ENCODE data around the gene WWOX. TPM values are rescaled to one million over a fixed set of nuclear protein-coding genes. Genes with fewer than 3 reads are reported as not detected.

The WWOX gene
- total and polyA plus RNA-seq, 2 of the 8 experiments (the other 6 are each of a cell fraction or from before 2014, with no cell fraction given): 5.4 to 16.7 TPM

GRCh38 chr16:78889346-78889745 is 789.9 kb downstream of the WWOX start:
- no peak overlapping the region for H3K4ac ChIP-seq (replicated peaks; ENCODE audit: insufficient read length, low read depth, low read length)
- POLR2A ChIA-PET (ENCODE audit: partially characterized antibody): no interaction called here

More at GRCh38 chr16:78889346-78889745, 789.9 kb downstream of the WWOX start:
- DNase-seq (ENCODE audit: low read depth in 1 of 2, low spot score in 2 of 2): no peak
- Histone ChIP-seq H3K56ac (replicated peaks; ENCODE audit: insufficient read length, low read depth, low read length) (no peak overlapping the region), H2BK5ac (ENCODE audit: low read depth, low read length) (no peak overlapping the region), H2AK5ac (ENCODE audit: low read depth, low read length) (no peak overlapping the region), H3K4me3 (ENCODE audit: extremely low read depth in 1 of 4, insufficient read depth in 2 of 4, low read depth in 3 of 4, low read length in 4 of 4) (no peak overlapping the region), H3K9ac (replicated peaks in 1 of 4; ENCODE audit: extremely low read depth in 1 of 4, low read depth in 3 of 4, low read length in 3 of 4) (no peak overlapping the region), H3K27me3 (replicated peaks in 1 of 4; ENCODE audit: control insufficient read depth in 3 of 4, extremely low read depth in 1 of 4, insufficient read depth in 3 of 4, low read length in 3 of 4) (no peaks in the 10 kb centered on the region), H2BK12ac (ENCODE audit: low read depth, low read length) (no peak overlapping the region), H2AFZ (ENCODE audit: low read length) (no peak overlapping the region), H3K18ac (ENCODE audit: extremely low read depth, low read length) (no peak overlapping the region), H3K4me1 (replicated peaks in 1 of 4; ENCODE audit: control insufficient read depth in 3 of 4, insufficient read depth in 4 of 4, low read length in 3 of 4) (peaks cover 0 to 4% (median 0%) of the 10 kb centered on the region in 4 experiments; a peak in 1 of 7 replicates), H2BK15ac (ENCODE audit: low read length) (no peak overlapping the region), H3K4me2 (ENCODE audit: insufficient read depth in 1 of 2, low read depth in 2 of 2, low read length in 2 of 2) (no peak overlapping the region), H2BK20ac (ENCODE audit: low read length) (no peak overlapping the region), H3K23ac (ENCODE audit: insufficient read length) (no peak overlapping the region), H3K23me2 (ENCODE audit: low read depth, low read length) (no peaks in the 10 kb centered on the region; the same call in 1 of the 2 replicates), H3K79me2 (ENCODE audit: control insufficient read depth in 1 of 2, insufficient read depth in 2 of 2, low read length in 2 of 2) (no peaks in the 10 kb centered on the region), H4K91ac (replicated peaks; ENCODE audit: insufficient read length, low read length) (no peak overlapping the region), H3K79me1 (ENCODE audit: low read depth, low read length) (no peaks in the 10 kb centered on the region), H4K8ac (ENCODE audit: extremely low read depth, insufficient read depth, low read length) (no peak overlapping the region), H3K14ac (ENCODE audit: insufficient read length) (no peak overlapping the region), H3K9me3 (ENCODE audit: insufficient read depth in 2 of 2, low read depth in 1 of 2, low read length in 1 of 2) (no peaks in the 10 kb centered on the region), H2BK120ac (replicated peaks; ENCODE audit: low read depth, low read length) (no peak overlapping the region), H3K27ac (ENCODE audit: low read depth, low read length) (no peak overlapping the region), H4K5ac (ENCODE audit: insufficient read length, low read depth, low read length) (no peak overlapping the region), H4K20me1 (replicated peaks in 1 of 2; ENCODE audit: control insufficient read depth in 1 of 2, insufficient read depth in 2 of 2, low read length in 2 of 2) (no peaks in the 10 kb centered on the region), H3K36me3 (ENCODE audit: control insufficient read depth in 2 of 4, insufficient read depth in 4 of 4, low read length in 3 of 4) (no peaks in the 10 kb centered on the region)
- CTCF ChIA-PET (ENCODE audit: partially characterized antibody): interaction anchor here (0.5 to 2.3 kb wide), 6 partner anchors 11 to 1232 kb away, joined by 3 to 13 read pairs (median 4); no protein-coding TSS in a partner anchor
- peak; percentile 32 for FAIRE-seq
- 94% methylated on average over 10 of the region's 10 CpGs; no CpG with 5 or more reads in 1 of the 2 experiments for WGBS, 2 experiments (ENCODE audit: extremely low coverage in 1 of 2, insufficient coverage in 1 of 2, insufficient read length in 1 of 2, insufficient replicate concordance in 2 of 2, low coverage in 1 of 2, low lambda C conversion rate in 2 of 2, missing lambda C conversion rate in 1 of 2)
- TF ChIP-seq SAP30 (IDR thresholded peaks at IDR 0.05; ENCODE audit: insufficient read depth, insufficient replicate concordance, low read length) (no peak), TCF12 (IDR thresholded peaks at IDR 0.05; ENCODE audit: low read depth, low read length) (no peak), POLR2A (IDR thresholded peaks at IDR 0.05; ENCODE audit: control extremely low read depth in 1 of 2, low read depth in 2 of 2, low read length in 2 of 2) (no peak), CBX8 (IDR thresholded peaks at IDR 0.05; ENCODE audit: borderline replicate concordance, low read depth, low read length) (no peak), ZNF274 (IDR thresholded peaks at IDR 0.05; ENCODE audit: borderline replicate concordance, extremely low read depth, low read length) (no peak), GTF2F1 (IDR thresholded peaks at IDR 0.05; ENCODE audit: borderline replicate concordance, low read depth, low read length) (no peak), TAF1 (IDR thresholded peaks at IDR 0.05; ENCODE audit: low read depth, low read length) (no peak), HDAC2 (IDR thresholded peaks at IDR 0.05; ENCODE audit: borderline replicate concordance in 1 of 2, low read depth in 2 of 2, low read length in 2 of 2) (no peak), ASH2L (IDR thresholded peaks at IDR 0.05; ENCODE audit: low read length) (no peak), CTBP2 (IDR thresholded peaks at IDR 0.05; ENCODE audit: borderline replicate concordance, insufficient read depth, insufficient read length, low read length) (no peak), HDAC6 (IDR thresholded peaks at IDR 0.05; ENCODE audit: low read depth, low read length) (no peak)

All from H1 (cell line).